Neural cell (in vitro differentiated cells): ENCODE results near the gene STARD4.

Source experiments
- CTCF ChIP-seq: fragments of 450-650 bp; IDR thresholded peaks from 2 replicates; pipeline ENCODE4 v1.5.1; 2014; ENCODE audit warnings: antibody characterized with exemption, mild to moderate bottlenecking, moderate library complexity; ENCODE audit not compliant: poor library complexity, severe bottlenecking
- MXI1 ChIP-seq: fragments of 450-650 bp; conservative IDR thresholded peaks from 2 replicates; pipeline ENCODE4 v1.6.1; 2014; ENCODE audit warnings: antibody characterized with exemption, mild to moderate bottlenecking; ENCODE audit not compliant: poor library complexity, severe bottlenecking
- POLR2AphosphoS5 ChIP-seq: IDR thresholded peaks from 2 replicates; pipeline ENCODE4 v1.6.1; 2012
- RAD21 ChIP-seq: fragments of 450-650 bp; conservative IDR thresholded peaks from 2 replicates; pipeline ENCODE4 v1.6.1; 2014; ENCODE audit warnings: antibody characterized with exemption, mild to moderate bottlenecking, moderate library complexity
- TAF1 ChIP-seq: IDR thresholded peaks from 2 replicates; pipeline ENCODE4 v1.6.1; 2012; ENCODE audit warnings: low read depth

GRCh38 chr5:111461934-111462333, 50.4 kb downstream of the STARD4 start:
- no peak for TF ChIP-seq POLR2AphosphoS5
- no peak for TF ChIP-seq RAD21
- TF ChIP-seq CTCF, result no peak
- TF ChIP-seq MXI1, result no peak
- TF ChIP-seq TAF1, result no peak
